Muscle of leg (tissue), 11 donors: ENCODE data around the gene MIF4GD. TPM values are rescaled to one million over a fixed set of nuclear protein-coding genes. Genes with fewer than 3 reads are reported as not detected.
A peak's percentile ranks its signal among the peaks of the same experiment; 100 is the strongest.
"Not testable (repeated sequence)": the region's sequence is repeated elsewhere in the genome, so short reads cannot be mapped to it uniquely, and the experiment has no call there.

Source experiments
- DNase-seq: peaks from one replicate; pipeline ENCODE4 v3.0.0; 2013
- H3K27ac ChIP-seq: one replicate; pipeline ENCODE4 v1.5.1; 2013; ENCODE audit warnings: mild to moderate bottlenecking, low read length, control low read depth
- H3K27me3 ChIP-seq: one replicate; pipeline ENCODE4 v1.6.1; 2013; ENCODE audit warnings: low read length; ENCODE audit not compliant: control insufficient read depth, insufficient read depth
- H3K36me3 ChIP-seq: one replicate; pipeline ENCODE4 v1.6.1; 2013; ENCODE audit warnings: low read length; ENCODE audit not compliant: control insufficient read depth, insufficient read depth
- H3K4me1 ChIP-seq: one replicate; pipeline ENCODE4 v1.6.1; 2013; ENCODE audit warnings: low read length; ENCODE audit not compliant: control insufficient read depth, insufficient read depth
- H3K4me3 ChIP-seq: one replicate; pipeline ENCODE4 v1.5.1; 2013; ENCODE audit warnings: low read length, control low read depth
- H3K9me3 ChIP-seq: replicated peaks from 2 replicates; pipeline ENCODE4 v1.6.1; 2013; ENCODE audit warnings: low read depth, low read length; ENCODE audit not compliant: control insufficient read depth
- WGBS: methylation state at CpG from one replicate; pipeline ENCODE4 v1.1.5; 2013; ENCODE audit warnings: missing lambda C conversion rate; ENCODE audit not compliant: insufficient coverage; 5-methylcytosine and 5-hydroxymethylcytosine counted together
- polyA plus RNA-seq, 8 donors: library from polyadenylated mRNA; unstranded; fragments of 120-200 nt; gene quantifications; one replicate each; pipeline versions ENCODE4 v1.2.1 to v1.2.3, GENCODE V29; 2013; ENCODE audit warnings: inconsistent platforms in 1 of 8, low replicate concordance in 1 of 8; ENCODE audit not compliant: insufficient read length in 8 of 8, insufficient read depth in 1 of 8
- total RNA-seq: library from RNA; stranded (reverse); fragments of 120-200 nt; gene quantifications from one replicate; pipeline ENCODE4 v1.2.4, GENCODE V29; 2013

MIF4GD gene
- total and polyA plus RNA-seq, 9 donors = 9.4 to 14.8 (median 12.5) TPM

GRCh38 chr17:75289115-75289831, 18.2 kb upstream of the MIF4GD start, which contains the start of gene SLC25A19:
Gene SLC25A19 (minus strand): TSS chr17:75289433. CDS start chr17:75286764, 2,669 bp downstream.
- no peaks in the 10 kb centered on the region for H3K27me3 ChIP-seq
- WGBS = under 1% methylated on average over 61 of the region's 65 CpGs
- peak within 1 kb of the TSS; percentile 97 for H3K27ac ChIP-seq
- DNase-seq = peak; percentile 100
- peak within 1 kb of the TSS; percentile 94 for H3K4me3 ChIP-seq
- H3K36me3 ChIP-seq = peaks cover 10% of the 10 kb centered on the region
- H3K9me3 ChIP-seq = no peaks in the 10 kb centered on the region
- peaks cover 7% of the 10 kb centered on the region for H3K4me1 ChIP-seq

DNA sequence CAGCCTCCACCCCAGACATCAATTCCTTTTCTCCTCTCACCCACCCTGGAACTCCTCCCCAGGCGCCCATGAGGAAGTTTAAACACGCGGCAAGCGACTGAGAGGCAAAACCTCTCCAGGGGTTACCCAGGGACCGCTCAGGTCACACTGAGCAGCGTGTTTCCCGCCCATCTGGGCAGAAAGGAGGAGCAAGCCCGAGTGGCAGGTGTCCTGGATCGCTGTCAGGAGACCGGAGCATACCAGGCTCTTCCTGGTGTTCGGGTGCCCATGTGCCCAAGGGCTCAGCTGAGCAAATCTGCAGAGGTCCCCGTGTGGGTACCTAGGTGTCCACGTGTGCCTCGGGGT, 17.7 kb upstream of the MIF4GD start:
- DNase-seq = no peak
- Histone ChIP-seq H3K4me1 (peaks cover 7% of the 10 kb centered on the region), H3K4me3 (peak overlapping the region; percentile 94), H3K27me3 (no peaks in the 10 kb centered on the region), H3K36me3 (peaks cover 10% of the 10 kb centered on the region), H3K9me3 (no peaks in the 10 kb centered on the region), H3K27ac (peak overlapping the region; percentile 60)
- WGBS = 0% methylated on average over 12 of the region's 14 CpGs

DNA sequence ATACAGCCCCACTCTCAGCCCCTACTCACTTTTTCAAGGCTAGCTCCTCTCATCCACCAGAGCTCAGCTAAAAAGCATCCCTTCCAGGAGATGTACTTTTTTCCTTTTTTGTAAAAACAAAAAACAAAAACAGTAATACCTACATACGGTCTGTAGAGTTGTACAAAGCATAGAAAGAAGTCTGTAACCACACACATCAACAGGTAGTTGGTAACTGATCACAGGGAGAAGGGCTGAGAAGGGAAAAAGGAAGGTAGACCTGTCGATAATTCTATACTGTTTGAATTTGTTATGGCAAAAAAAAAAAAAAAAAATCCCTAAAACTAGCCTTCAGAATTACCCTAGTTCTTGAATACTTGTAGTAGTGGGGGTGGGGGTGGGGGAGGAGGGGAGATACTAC, 17.3 kb upstream of the MIF4GD start:
- H3K4me1 ChIP-seq = peaks cover 7% of the 10 kb centered on the region
- no peak for DNase-seq
- H3K27ac ChIP-seq = no peak overlapping the region
- H3K9me3 ChIP-seq = no peaks in the 10 kb centered on the region
- H3K36me3 ChIP-seq = peaks cover 13% of the 10 kb centered on the region
- no peaks in the 10 kb centered on the region for H3K27me3 ChIP-seq
- H3K4me3 ChIP-seq = peak overlapping the region; percentile 94
- WGBS = no CpG with 5 or more reads among the region's 2 CpGs

- DNase-seq = no peak
- 85% methylated on average over 4 of the region's 9 CpGs for WGBS
- H3K36me3 ChIP-seq = peaks cover 19% of the 10 kb centered on the region
- H3K9me3 ChIP-seq = no peaks in the 10 kb centered on the region
- H3K4me3 ChIP-seq = no peak overlapping the region
- H3K27me3 ChIP-seq = no peaks in the 10 kb centered on the region
- H3K27ac ChIP-seq = no peak overlapping the region
- H3K4me1 ChIP-seq = peaks cover 7% of the 10 kb centered on the region
Measured at GRCh38 chr17:75287221-75287620, 16.2 kb upstream of the MIF4GD start.

DNA sequence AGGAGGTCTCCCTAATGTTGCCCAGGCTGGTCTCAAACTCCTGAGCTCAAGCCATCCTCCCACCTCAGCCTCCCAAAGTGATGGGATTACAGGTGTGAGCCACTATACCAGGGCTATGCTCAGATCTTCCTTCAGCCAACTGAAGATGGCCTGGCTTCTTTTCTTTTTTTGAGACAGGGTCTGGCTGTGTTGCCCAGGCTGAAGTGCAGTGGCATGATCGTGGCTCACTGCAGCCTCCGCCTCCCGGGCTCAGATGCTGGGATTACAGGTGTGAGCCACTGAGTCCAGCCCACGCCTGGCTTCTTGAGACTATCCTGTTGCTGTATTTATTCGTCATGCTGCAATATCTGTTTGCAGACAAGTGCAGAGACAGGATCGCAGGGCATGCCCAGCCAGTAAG, 14.1 kb upstream of the MIF4GD start:
- 74% methylated on average over 5 of the region's 6 CpGs for WGBS
- peaks cover 7% of the 10 kb centered on the region for H3K4me1 ChIP-seq
- H3K36me3 ChIP-seq = peaks cover 33% of the 10 kb centered on the region

GRCh38 chr17:75280189-75280588, 9.2 kb upstream of the MIF4GD start:
- Histone ChIP-seq H3K4me1 (peaks cover 12% of the 10 kb centered on the region), H3K36me3 (peaks cover 32% of the 10 kb centered on the region)
- not testable (repeated sequence) for DNase-seq, H3K4me3 ChIP-seq, H3K27me3 ChIP-seq, H3K9me3 ChIP-seq, H3K27ac ChIP-seq
- no CpG with 5 or more reads among the region's 4 CpGs for WGBS

More for the DNA sequence above, 14.1 kb upstream of the MIF4GD start:
- Histone ChIP-seq H3K27ac (no peak overlapping the region), H3K4me3 (no peak overlapping the region), H3K9me3 (no peaks in the 10 kb centered on the region), H3K27me3 (no peaks in the 10 kb centered on the region)
- no peak for DNase-seq

DNA sequence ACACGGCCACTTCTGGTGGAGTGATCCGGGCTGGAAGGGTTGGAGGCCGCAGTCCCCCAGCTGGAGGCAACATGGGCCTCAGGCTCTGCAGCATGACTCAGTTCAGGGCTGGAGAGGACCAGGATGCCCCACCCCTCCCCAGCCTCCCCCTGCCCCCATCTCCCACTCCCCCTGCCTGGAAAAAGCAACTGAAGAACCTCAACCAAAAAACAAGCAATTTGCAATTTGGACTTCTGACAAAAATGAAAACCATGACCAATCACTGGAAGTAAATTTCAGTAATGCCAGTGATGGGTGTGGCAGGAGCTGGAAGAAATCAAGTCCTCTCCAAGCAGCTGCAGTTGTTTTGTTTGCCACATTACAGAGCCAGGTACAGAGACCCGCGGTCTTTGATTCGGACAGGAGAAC, 6.6 kb upstream of the MIF4GD start:
- peaks cover 31% of the 10 kb centered on the region for H3K36me3 ChIP-seq
- H3K27ac ChIP-seq = peak overlapping the region; percentile 55
- H3K4me1 ChIP-seq = peaks cover 17% of the 10 kb centered on the region
- no peak for DNase-seq
- 94% methylated on average over 3 of the region's 6 CpGs for WGBS
- H3K4me3 ChIP-seq = no peak overlapping the region
- H3K27me3 ChIP-seq = no peaks in the 10 kb centered on the region
- H3K9me3 ChIP-seq = no peaks in the 10 kb centered on the region

DNA sequence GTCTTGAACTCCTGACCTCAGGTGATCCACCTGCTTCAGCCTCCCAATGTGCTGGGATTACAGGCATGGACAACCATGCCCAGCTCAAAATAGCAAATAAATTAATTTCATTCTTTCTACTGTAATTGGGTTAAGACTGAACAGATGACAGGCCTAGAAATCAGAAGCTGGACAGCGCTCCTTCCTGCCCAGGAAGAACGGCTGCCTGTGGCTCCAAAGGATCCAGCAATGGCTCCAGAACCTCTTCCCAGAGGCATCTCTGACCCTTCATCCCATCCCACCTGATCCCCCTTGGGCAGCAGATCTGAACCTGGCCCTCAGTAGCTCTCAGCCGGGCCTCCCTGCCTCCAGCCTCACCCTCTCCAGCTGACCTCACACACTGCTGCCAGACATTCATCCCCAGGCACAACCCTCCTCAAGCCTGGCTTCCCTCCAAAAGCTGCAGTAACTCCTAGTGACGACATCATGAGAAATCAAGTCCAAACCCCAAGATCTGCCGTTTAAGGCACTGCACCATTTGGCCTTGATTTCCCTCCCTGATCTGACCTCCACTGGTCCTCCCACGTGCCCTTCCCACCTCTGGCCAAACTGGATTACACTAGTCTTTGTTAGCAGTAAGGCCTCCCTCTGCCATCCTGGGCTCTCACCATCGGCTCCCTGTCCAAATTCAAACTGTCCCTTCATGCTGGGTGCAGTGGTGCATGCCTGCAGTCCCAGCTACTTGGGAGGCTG, 3.1 kb upstream of the MIF4GD start:
- H3K36me3 ChIP-seq = peaks cover 19% of the 10 kb centered on the region
- 57% methylated on average over 5 of the region's 7 CpGs for WGBS
- DNase-seq = no peak

DNA sequence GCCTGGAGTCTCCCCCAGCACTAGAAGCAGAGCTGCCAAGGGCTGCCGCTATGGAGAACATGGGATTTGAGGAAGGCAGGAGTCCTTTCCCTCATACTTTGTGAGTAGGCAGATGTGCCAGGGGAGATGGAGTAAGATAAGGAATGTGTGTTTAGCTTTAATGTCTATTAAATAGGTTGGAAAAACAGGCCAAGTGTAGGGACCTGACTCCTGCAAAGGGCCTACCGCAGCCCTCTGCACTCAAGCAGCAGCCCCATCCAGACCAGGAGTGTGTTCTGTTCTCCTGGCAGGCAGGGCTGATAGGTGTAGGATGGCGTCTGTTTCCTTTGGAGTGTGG, 1.8 kb upstream of the MIF4GD start:
- no peak for DNase-seq
- H3K36me3 ChIP-seq = peaks cover 19% of the 10 kb centered on the region
- no peaks in the 10 kb centered on the region for H3K9me3 ChIP-seq
- WGBS = 83% methylated on average over 1 of the region's 3 CpGs
- H3K27ac ChIP-seq = no peak overlapping the region
- peaks cover 39% of the 10 kb centered on the region for H3K4me1 ChIP-seq
- H3K27me3 ChIP-seq = no peaks in the 10 kb centered on the region
- H3K4me3 ChIP-seq = no peak overlapping the region

More for the DNA sequence above, 3.1 kb upstream of the MIF4GD start:
- Histone ChIP-seq H3K27ac (no peak overlapping the region), H3K27me3 (no peaks in the 10 kb centered on the region), H3K4me1 (peaks cover 38% of the 10 kb centered on the region), H3K4me3 (no peak overlapping the region), H3K9me3 (no peaks in the 10 kb centered on the region)

GRCh38 chr17:75271955-75272847, 1.2 kb upstream of the MIF4GD start:
- DNase-seq = no peak
- Histone ChIP-seq H3K4me1 (peaks cover 41% of the 10 kb centered on the region), H3K36me3 (peaks cover 22% of the 10 kb centered on the region), H3K27me3 (no peaks in the 10 kb centered on the region), H3K27ac (no peak overlapping the region), H3K4me3 (peak overlapping the region; percentile 47), H3K9me3 (no peaks in the 10 kb centered on the region)
- WGBS = 44% methylated on average over 18 of the region's 24 CpGs
